K562 (cell line): ENCODE results near the gene DYNLT2.

Experiments
- TF ChIP-seq, protein P1 (sequence below), 3 experiments: IDR thresholded peaks in 2 of 3; conservative IDR thresholded peaks in 1 of 3; 2 replicates each; pipeline ENCODE4 v1.5.1; 2011 to 2012; ENCODE audit warnings: low read length in 3 of 3, mild to moderate bottlenecking in 3 of 3, control low read depth in 2 of 3, improper control_type of control experiment in 1 of 3, inconsistent platforms in 1 of 3, low read depth in 1 of 3, mixed read lengths in 1 of 3, moderate library complexity in 1 of 3; ENCODE audit not compliant: insufficient read depth in 2 of 3
- TF ChIP-seq, protein P2 (sequence below), 2 experiments: fragments of 450-650 bp; formaldehyde crosslinking in 1 of 2; IDR thresholded peaks; 2 replicates each; pipeline versions ENCODE4 v1.4.0 to v1.6.1; 2014 to 2020; ENCODE audit warnings: mild to moderate bottlenecking in 2 of 2, borderline replicate concordance in 1 of 2, low read depth in 1 of 2

DNA sequence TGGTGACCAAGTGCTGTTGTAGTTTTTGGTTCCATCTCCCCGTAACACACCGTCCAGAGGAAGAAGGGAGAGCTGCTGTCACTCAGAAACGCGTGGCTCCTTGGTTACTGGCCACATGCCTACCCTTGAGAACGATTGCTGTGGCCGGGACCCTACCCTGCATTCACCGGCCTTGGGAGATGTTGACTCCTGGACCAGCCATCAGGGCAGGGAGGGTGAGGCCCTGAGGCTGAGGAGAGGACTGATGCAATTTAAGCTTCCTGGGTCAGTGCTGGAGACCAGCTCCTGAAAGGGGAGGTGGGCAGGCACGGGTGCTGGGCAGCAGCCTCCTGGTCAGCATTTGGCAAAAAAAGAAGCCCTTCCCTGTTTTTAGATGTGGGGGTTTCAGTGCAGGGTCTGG, 31.6 kb upstream of the DYNLT2 start:
- TF ChIP-seq, protein P1, sequence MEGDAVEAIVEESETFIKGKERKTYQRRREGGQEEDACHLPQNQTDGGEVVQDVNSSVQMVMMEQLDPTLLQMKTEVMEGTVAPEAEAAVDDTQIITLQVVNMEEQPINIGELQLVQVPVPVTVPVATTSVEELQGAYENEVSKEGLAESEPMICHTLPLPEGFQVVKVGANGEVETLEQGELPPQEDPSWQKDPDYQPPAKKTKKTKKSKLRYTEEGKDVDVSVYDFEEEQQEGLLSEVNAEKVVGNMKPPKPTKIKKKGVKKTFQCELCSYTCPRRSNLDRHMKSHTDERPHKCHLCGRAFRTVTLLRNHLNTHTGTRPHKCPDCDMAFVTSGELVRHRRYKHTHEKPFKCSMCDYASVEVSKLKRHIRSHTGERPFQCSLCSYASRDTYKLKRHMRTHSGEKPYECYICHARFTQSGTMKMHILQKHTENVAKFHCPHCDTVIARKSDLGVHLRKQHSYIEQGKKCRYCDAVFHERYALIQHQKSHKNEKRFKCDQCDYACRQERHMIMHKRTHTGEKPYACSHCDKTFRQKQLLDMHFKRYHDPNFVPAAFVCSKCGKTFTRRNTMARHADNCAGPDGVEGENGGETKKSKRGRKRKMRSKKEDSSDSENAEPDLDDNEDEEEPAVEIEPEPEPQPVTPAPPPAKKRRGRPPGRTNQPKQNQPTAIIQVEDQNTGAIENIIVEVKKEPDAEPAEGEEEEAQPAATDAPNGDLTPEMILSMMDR (IDR thresholded peaks at IDR 0.05 in 2 of 3, conservative IDR thresholded peaks at IDR 0.05 in 1 of 3; ENCODE audit: insufficient read depth in 2 of 3, low read depth in 1 of 3, low read length in 3 of 3), result no peak
- TF ChIP-seq, protein P2, sequence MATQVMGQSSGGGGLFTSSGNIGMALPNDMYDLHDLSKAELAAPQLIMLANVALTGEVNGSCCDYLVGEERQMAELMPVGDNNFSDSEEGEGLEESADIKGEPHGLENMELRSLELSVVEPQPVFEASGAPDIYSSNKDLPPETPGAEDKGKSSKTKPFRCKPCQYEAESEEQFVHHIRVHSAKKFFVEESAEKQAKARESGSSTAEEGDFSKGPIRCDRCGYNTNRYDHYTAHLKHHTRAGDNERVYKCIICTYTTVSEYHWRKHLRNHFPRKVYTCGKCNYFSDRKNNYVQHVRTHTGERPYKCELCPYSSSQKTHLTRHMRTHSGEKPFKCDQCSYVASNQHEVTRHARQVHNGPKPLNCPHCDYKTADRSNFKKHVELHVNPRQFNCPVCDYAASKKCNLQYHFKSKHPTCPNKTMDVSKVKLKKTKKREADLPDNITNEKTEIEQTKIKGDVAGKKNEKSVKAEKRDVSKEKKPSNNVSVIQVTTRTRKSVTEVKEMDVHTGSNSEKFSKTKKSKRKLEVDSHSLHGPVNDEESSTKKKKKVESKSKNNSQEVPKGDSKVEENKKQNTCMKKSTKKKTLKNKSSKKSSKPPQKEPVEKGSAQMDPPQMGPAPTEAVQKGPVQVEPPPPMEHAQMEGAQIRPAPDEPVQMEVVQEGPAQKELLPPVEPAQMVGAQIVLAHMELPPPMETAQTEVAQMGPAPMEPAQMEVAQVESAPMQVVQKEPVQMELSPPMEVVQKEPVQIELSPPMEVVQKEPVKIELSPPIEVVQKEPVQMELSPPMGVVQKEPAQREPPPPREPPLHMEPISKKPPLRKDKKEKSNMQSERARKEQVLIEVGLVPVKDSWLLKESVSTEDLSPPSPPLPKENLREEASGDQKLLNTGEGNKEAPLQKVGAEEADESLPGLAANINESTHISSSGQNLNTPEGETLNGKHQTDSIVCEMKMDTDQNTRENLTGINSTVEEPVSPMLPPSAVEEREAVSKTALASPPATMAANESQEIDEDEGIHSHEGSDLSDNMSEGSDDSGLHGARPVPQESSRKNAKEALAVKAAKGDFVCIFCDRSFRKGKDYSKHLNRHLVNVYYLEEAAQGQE (IDR thresholded peaks at IDR 0.05; ENCODE audit: borderline replicate concordance), result no peak
- TF ChIP-seq, protein P2 (CRISPR knock-in tag; IDR thresholded peaks at IDR 0.05; ENCODE audit: low read depth), result no peak
